IPS-NIHi7 (cell line): ENCODE data around the gene UBE2J2.

Source experiments
- DNase-seq: peaks from one replicate; pipeline ENCODE4 v3.0.0; 2012; ENCODE audit warnings: mixed read lengths; ENCODE audit errors: extremely low spot score

The UBE2J2 gene

DNA sequence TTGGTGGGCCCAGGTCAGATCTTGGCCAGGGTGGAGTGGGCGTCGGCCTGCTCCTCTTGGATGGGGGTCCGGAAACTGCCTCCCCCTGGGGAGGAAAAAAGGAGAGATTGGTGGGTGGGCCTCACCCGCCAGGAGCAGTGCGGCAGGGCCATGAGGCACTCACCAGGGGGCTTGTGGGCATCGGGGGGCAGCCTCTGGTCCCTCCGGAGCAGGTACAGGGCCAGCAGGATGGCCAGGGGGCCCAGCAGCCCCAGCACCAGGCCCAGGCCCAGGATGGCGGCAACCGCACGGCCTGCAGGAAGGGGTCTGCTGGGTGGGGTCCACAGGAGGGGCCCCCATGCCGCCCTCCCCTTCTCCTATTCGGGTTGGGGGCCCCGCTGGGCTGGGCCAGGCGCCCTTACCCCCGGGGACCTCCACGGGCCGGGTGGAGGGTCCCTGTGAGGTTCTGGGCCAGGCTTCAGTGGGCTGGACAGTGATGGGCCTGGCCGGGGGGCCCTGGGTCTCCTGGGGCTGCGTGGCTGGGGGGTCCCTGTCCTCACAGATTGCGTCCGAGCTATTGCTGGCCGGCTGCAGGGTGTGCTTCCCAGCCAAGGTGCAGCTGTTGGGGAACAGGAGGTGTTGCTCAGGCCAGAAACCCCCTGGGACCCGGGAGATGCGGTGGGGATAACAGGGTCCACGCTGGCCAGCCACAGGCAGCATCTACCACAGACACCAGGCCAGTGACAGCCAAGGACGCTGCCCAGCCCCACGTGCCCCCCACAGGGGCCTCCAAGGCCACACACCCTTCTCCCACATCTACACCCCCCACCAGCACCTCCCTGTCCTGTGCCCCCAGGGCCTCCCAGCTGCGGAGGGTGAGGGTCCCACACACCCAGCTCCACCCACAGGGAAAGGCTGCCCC is 61.9 kb downstream of the UBE2J2 start:
- DNase-seq: no peak

DNA sequence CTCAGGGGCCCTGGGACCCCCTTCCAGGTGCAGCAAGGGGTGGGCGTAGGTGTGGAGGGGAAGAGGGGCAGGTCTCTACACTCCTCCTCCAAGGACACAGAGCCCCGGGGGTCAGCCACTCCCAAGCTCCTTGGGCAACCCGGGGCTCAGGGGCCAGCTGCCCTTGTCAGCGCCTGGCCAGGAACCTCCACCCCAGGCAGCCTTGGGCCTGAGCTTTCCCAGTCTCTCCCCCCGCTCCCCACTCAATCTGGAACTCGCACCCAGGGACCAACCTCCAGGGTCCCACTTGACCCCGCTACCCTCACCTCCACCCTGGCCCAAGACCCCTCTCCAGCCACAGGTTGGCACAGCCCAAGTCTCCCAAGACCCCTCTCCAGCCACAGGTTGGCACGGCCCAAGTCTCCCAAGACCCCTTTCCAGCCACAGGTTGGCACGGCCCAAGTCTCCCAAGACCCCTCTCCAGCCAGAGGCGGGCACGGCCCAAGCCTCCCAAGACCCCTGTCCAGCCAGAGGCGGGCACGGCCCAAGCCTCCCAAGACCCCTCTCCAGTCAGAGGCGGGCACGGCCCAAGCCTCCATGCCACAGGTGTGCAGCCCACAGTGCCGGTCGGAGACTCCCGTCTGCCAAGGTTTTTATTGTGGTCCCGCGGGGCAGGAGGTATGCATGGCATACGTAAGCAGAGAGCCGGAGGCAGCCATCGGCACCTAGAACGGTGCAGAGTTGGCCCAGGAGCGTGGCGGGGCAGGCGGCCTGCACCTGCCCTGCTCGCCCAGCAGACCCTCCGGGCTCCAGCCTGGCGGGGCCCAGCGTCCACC is 62.7 kb downstream of the UBE2J2 start:
- DNase-seq: no peak

DNA sequence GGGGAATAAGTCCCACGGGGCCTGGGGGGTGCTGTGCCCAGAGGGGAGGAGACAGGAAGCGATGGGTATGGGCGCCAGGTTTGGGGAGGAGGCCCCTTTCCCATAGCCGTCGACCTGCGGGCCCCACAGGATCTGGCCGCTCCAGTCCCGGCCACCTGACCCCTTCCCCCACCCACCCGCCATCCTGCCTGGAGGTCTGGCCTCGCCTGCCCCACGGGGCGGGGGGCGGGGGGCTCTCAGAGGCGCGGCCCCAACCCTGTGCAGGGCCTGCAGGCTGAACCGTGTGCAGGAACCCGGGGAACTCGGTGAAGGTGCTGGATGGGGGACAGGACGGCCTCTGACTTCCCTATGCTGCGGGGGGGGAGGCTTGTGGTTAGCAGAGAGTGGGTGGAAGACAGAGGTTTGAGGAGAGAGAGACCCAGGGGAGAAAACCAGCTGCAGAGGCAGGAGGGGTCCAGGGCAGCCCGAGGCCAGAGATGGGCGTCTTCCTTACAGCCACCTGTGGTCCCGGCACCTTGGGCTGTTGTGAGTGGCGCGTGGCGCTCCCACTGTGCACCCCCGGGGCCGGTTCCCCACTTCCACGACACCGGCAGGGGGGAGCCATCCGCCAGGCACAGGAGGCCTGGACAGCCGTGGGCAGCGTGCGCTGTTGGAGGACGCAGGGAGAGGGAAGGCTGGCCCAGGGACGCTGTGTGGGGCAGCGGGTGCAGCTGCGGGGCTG is 64.8 kb downstream of the UBE2J2 start:
- DNase-seq: no peak

DNA sequence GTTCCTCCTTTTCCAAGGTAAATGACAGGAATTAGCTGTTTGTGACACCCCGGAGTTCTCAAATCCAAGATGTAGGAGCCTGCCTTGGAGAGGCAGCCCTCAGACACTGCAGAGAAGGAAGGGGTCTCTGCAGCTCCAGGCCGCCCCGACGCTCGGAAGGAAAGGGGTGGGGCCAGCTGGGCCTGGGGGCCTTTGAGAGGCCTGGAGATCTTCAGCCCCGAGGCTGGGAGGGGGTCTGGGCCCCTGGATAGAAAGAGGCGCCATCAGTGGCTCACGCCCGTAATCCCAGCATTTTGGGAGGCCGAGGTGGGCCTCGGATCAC is 66.1 kb downstream of the UBE2J2 start:
- DNase-seq: no peak

DNA sequence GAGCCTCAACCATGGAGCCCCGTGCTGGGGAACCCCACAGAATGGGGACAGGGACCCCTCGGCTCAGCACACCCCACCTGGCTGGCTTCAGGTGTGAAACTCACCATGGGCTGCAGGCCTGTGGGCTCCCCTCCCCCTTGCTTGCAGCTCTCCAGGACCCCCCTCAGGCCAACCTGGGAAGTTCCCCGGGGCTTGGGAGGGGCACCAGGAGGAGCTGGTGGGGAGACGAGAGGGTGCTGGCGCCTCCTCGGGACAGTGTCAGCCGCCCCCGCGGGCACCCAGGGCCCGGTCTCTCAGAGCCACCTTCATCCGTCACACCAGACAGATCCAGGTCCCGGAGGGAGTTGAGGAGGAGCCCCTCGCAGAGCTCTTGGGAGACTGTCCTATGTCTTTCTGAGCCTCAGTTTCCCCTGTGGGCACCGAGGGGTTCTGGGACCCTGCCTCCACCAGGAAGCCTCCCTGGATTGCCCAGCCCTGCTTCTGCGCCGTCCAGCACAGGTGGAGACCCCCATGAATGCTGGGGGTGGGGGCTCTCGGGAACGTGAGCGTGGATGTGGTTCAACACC is 66.6 kb downstream of the UBE2J2 start:
- DNase-seq: no peak

DNA sequence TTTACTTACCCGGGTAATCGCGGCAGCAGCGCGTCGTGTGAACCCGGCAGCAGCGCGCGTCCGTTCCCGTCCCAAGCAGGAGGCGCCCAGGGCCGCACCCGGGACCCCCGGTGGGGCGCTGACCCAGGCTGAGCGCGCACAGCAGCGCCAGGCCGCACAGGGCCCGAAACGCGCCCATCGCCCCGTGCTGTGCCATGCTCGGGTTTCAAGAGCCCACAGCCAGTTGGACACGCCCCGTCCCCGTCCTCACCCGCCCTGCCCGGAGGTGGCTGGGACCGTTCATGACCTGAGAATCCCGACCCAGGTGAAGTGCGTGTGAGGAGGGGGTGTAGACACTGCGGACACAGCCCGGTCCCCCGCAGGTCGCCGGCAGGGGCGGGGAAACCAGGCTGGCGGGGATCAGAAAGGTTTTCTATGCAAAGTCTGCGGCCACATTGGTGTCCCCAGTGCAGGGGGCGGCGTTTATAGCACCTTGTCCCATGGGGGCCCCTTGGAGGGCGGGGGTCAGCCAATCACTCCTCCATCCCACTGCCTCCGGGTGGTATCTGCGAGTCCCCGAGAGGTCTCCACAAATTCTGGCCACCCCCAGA is 67.2 kb downstream of the UBE2J2 start, which contains the start of gene TNFRSF18:
Gene TNFRSF18 (minus strand): TSS at position 217 of the 590 bp plus-strand sequence. CDS start 21 bp downstream, at position 196.
- DNase-seq: peak; percentile 64

DNA sequence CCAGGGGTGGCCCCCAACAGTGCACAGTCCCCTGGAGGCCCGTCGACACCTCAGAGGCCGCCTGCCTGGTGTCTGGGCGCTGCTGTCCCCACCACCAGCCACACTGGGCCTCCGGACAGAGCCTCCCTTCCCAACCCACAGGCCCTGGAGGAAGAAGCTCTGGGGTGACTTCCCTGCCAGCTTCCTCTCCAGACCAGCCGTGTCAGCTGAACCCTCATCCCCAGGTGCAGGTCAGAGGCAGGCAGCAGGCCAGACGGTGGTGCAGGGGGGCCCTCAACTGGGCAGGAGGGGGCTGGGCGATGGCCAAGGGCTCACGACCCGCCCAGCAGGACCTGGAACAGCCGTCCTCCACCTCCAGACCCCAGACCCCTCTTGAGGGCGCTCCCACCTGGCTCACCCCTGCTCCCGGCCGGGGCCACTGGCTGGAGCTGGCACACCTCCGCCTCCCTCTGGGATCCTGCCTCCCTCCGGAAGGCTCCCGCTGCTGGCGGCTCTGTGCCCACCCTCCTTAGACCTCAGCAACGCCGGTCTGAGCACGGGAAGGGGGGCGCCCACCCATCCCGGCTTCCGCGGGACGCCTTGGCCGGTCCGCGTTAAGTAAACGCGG is 67.8 kb downstream of the UBE2J2 start:
- DNase-seq: no peak

DNA sequence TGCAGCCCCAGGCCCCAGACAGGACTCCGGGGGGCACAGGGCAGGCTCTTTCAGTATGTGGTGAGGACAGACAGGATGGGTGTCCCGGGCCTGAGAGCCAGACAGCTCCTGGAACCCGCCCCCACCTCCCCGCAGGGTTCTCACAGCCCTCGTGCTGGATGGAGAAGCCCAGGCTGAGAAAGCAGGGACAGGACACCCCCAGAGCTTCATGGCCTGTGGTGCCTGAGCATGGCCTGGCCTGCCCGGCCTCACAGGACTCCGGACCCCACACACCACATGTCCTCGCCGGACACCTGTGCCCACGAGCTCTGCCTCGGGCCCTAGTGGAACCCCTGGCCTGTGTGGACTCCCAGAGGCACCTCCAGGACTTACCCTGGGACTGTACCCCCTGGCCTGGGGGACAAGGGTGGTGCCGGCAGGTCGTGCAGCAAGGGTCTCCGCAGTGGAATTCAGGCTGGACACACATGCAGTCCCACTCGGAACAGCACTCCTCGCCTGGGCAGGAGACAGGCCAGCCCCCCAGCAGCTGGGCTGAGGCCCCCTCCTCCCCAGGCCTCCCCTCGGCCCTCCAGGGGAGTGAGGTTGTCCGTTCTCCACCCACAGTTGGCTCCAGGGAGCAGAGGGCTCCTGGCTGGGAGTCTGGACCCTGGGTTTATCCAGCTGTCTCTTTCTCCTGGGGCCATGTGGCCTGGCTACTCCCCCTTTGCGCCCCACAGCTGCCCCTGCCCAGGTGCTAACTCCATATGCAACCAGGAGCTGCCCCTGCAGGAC is 68.5 kb downstream of the UBE2J2 start:
- DNase-seq: no peak

DNA sequence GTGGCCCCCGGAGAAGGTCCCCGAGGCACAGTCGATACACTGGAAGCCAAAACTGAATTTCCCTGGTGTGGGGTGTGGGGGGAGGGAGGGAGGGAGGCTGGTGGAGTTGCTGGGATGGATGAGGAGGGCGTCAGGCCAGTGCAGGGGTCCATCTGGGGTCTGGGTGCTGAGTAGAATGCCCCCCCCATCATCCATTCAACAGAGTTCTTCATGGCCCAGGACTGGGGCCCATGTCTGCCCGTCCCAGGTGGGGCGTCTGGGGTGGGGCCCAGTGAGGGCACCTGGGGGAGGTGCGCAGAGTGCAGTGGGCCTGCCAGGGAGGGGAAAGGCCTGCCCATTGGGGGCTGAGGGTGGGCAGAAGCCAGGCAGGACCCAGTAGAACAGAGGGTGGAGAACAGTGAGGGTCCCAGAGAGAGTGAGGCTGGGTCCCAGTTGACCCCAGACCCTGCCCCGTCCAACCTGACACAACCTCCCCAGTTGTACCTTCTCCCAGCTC is 69.2 kb downstream of the UBE2J2 start:
- DNase-seq: no peak
